Measurements from ENCODE around the gene DAPP1.
"Not testable (repeated sequence)": the region's sequence is repeated elsewhere in the genome, so short reads cannot be mapped to it uniquely, and the experiment has no call there.

The DAPP1 gene

GRCh38 chr4:99821918-99822503 lies 5.4 kb downstream of the DAPP1 start:
- in situ Hi-C loops (cut with MboI; ENCODE audit: low sequenced_read_pairs) = loop anchor here (25.0 kb wide), 1 partner anchor 260 kb away; the partner anchor contains the start of genes MTTP and TRMT10A

GRCh38 chr4:99822734-99823133 lies 6.1 kb downstream of the DAPP1 start:
- in situ Hi-C loops (cut with MboI; ENCODE audit: low sequenced_read_pairs) = loop anchor here (25.0 kb wide), 1 partner anchor 260 kb away; the partner anchor contains the start of genes MTTP and TRMT10A

GRCh38 chr4:99824070-99824599 lies 7.5 kb downstream of the DAPP1 start:
- in situ Hi-C loops (cut with MboI; ENCODE audit: low sequenced_read_pairs) = loop anchor here (25.0 kb wide), 1 partner anchor 262 kb away; the partner anchor contains the start of genes MTTP and TRMT10A

- in situ Hi-C loops (cut with MboI; ENCODE audit: low sequenced_read_pairs) = no loop called here
Observed at GRCh38 chr4:99825272-99825671, 8.6 kb downstream of the DAPP1 start.

- in situ Hi-C loops (cut with MboI; ENCODE audit: low sequenced_read_pairs) = no loop called here
Observed at GRCh38 chr4:99826016-99826415, 9.4 kb downstream of the DAPP1 start.

- in situ Hi-C loops (cut with MboI; ENCODE audit: low sequenced_read_pairs) = no loop called here
Observed at GRCh38 chr4:99827454-99827853, 10.8 kb downstream of the DAPP1 start.

GRCh38 chr4:99827857-99828256 lies 11.2 kb downstream of the DAPP1 start:
- in situ Hi-C loops (cut with MboI; ENCODE audit: low sequenced_read_pairs) = no loop called here

GRCh38 chr4:99828477-99828876 lies 11.8 kb downstream of the DAPP1 start:
- in situ Hi-C loops (cut with MboI; ENCODE audit: low sequenced_read_pairs) = no loop called here

GRCh38 chr4:99830051-99830450 lies 13.4 kb downstream of the DAPP1 start:
- in situ Hi-C loops (cut with MboI; ENCODE audit: low sequenced_read_pairs) = not testable (repeated sequence)

GRCh38 chr4:99832321-99832720 lies 15.7 kb downstream of the DAPP1 start:
- in situ Hi-C loops (cut with MboI; ENCODE audit: low sequenced_read_pairs) = no loop called here

- in situ Hi-C loops (cut with MboI; ENCODE audit: low sequenced_read_pairs) = no loop called here
Observed at GRCh38 chr4:99832758-99833157, 16.1 kb downstream of the DAPP1 start.

GRCh38 chr4:99833756-99834155 lies 17.1 kb downstream of the DAPP1 start:
- in situ Hi-C loops (cut with MboI; ENCODE audit: low sequenced_read_pairs) = no loop called here

GRCh38 chr4:99834569-99834968 lies 17.9 kb downstream of the DAPP1 start:
- in situ Hi-C loops (cut with MboI; ENCODE audit: low sequenced_read_pairs) = no loop called here

- in situ Hi-C loops (cut with MboI; ENCODE audit: low sequenced_read_pairs) = no loop called here
Observed at GRCh38 chr4:99835942-99836341, 19.3 kb downstream of the DAPP1 start.

GRCh38 chr4:99838927-99839326 lies 22.3 kb downstream of the DAPP1 start:
- in situ Hi-C loops (cut with MboI; ENCODE audit: low sequenced_read_pairs) = no loop called here

- in situ Hi-C loops (cut with MboI; ENCODE audit: low sequenced_read_pairs) = no loop called here
Observed at GRCh38 chr4:99841129-99841528, 24.5 kb downstream of the DAPP1 start.

- in situ Hi-C loops (cut with MboI; ENCODE audit: low sequenced_read_pairs) = no loop called here
Observed at GRCh38 chr4:99843413-99843812, 26.8 kb downstream of the DAPP1 start.

GRCh38 chr4:99844048-99844447 lies 27.4 kb downstream of the DAPP1 start:
- in situ Hi-C loops (cut with MboI; ENCODE audit: low sequenced_read_pairs) = no loop called here

- in situ Hi-C loops (cut with MboI; ENCODE audit: low sequenced_read_pairs) = no loop called here
Observed at GRCh38 chr4:99845179-99845578, 28.6 kb downstream of the DAPP1 start.

GRCh38 chr4:99845708-99846469 lies 29.3 kb downstream of the DAPP1 start:
- in situ Hi-C loops (cut with MboI; ENCODE audit: low sequenced_read_pairs) = no loop called here

GRCh38 chr4:99846891-99847290 lies 30.3 kb downstream of the DAPP1 start:
- in situ Hi-C loops (cut with MboI; ENCODE audit: low sequenced_read_pairs) = no loop called here

- in situ Hi-C loops (cut with MboI; ENCODE audit: low sequenced_read_pairs) = no loop called here
Observed at GRCh38 chr4:99847362-99847976, 30.8 kb downstream of the DAPP1 start.
